GOT3 (cell line): ENCODE results near the gene ZFP36L2.

Experiments used
- DNase-seq: peaks from one replicate; lab custom pipeline; 2025; ENCODE audit warnings: mixed read lengths; lab: John Stamatoyannopoulos, UW

Gene ZFP36L2

GRCh38 chr2:43223521-43224001, 2.8 kb downstream of the ZFP36L2 start:
- no peak for DNase-seq

DNA sequence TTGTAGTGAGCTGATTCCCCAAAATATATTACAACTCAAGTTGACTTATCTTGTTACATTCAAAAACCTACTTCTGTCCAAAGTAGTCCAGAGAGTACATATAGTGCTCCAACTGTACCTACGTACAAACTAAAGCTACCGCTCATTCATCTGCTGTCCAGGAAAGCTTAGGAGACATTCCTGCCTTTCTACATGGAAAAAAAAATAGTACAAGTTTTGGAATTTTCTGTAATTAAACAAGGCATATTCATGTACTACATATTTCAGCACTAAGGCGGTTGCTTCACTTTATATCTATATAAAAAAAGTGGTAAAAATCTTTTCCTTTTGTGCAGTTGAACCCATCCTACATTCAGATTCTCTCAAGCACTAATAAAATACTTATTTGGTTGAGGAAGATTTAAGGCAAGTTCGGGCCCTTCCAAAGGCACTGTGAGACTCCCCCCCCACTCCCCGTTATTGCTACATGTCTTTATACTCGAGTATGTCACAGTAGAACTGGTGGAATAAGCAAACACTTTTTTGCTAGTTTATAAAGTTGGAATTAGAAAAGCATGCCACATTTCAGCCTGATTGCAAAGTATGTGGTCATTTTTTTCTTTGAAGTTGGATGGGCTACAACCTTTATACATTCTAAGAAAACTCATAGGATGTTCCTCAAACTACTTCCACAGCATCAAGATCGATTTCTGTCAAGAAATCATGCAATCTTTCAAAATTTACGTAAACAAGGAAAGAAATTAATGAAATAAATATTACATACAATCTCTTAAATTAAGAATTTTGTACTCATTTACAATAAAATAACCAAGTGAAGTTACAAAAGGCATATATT, 3.7 kb downstream of the ZFP36L2 start:
- no peak for DNase-seq

GRCh38 chr2:43221763-43222474, 4.5 kb downstream of the ZFP36L2 start:
- peak; percentile 46 for DNase-seq

DNA sequence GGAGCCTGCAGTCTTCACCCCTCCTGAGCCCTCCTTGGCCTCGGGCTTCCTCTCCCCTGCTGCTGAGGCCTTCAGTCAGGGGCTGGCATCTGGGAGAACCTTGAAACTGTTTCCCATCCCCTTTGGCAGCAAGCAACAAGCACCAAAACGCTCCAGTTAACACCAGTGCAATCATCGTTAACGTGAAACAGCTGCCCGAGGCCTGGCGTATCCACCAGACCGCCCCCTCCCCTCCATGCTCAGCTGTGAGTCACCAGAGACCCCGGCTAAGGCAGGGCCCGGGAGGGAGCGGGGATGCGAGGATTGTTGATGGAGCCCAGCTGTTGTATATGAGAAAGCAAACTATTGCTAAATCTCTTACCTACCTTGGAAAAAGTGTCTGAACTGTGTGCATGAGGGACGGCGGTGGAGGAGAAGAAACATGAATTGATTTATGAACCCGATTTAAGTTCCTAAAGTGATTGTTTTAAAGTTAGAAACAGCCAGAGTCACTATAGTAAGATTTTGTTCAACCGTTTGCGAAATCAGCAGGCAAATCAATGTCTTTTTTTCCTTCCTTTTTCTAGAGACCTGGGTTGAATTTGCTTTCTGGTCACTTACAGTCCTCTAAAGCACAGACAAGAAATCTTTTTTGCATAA, 5.2 kb downstream of the ZFP36L2 start:
- DNase-seq, result no peak

DNA sequence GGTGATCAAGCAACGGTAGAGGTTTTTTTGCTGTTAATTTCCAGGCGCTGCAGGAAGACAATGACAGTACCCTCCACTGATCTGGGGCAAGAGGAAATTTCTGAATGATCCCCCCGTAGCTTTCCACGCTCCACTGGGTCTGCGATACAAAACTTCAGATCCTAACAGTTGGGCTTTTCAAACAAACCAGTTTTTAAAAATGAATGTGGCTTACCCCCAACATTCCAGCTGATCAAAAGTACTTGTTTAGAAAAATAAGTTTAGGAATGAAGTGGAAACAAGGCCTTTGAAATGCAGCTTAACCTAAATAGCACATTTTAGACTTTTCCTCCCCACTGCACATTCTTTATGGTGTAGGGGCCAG, 5.7 kb downstream of the ZFP36L2 start:
- DNase-seq, result no peak

GRCh38 chr2:43220229-43220751, 6.1 kb downstream of the ZFP36L2 start:
- DNase-seq, result no peak

GRCh38 chr2:43219383-43220228, 6.8 kb downstream of the ZFP36L2 start:
- peak; percentile 39 for DNase-seq

DNA sequence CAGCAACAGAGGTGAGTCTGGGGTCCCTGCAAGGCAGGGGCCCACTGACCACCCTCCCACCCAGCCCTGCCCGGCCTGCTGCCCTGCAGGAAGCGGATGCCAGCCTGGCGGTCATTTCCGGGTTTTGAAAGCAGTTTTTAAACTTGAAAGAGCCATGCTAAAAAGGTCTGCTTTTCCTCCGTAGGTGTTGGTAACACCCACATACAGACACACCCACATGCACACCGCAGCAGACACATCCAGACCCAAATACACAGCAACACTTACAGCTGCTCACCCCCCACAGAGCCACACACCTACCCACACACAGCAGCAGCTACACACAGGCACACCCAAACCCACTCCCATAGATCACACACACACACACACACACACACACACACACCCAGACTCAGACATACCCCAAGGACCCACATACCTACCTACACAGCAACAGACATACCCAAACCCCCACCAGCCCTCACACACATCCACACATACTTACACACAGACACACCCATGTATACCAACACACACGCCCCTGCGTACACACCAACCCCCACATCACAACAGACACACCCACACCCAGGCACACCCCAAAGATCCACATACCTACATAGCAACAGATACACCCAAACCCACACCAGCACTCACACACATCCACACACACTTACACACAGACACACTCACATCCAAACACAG, 7.6 kb downstream of the ZFP36L2 start:
- no peak for DNase-seq

- DNase-seq, result no peak
Measured at GRCh38 chr2:43218155-43218701, 8.2 kb downstream of the ZFP36L2 start.

DNA sequence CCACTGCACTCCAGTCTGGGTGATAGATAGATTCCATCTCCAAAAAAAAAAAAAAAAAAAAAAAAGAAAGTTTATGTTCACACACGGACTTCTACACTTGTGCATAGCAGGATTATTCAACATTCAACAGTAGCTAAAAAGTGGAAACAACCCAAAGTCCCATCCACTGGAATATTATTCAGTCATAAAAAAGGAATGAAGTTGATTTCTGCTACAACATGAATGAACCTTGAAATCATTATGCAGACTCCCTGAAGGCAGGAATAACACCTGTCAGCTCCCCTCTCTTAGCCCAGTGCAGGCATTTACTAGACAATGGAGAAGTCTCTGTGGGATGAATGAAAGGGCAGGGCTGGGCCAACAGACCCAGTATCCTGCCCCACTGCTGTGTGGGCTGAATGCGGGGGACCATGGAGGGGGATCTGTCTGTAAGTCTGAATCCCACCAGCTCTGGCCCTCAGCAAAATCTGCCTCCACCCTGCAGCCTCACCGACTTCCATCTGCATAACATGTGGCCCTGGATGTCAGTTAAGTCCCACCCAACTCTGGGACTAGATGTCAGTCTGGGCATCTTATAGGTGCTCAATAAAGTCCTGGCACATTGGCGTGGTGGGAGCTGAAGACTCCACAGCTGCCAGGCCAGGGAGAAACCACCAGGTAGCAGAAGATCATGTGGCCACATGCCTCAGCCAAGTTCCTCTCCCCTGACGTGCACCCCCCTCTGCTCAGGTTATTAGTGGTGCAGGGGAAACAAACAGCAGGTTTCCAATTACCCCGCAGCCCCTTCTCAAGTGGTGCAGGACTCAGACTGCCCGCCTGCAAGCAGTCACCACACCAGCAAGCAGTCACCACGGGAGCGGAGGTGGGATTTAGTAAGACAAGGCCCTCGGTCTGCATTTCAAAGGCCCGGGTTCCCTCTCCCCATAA, 8.9 kb downstream of the ZFP36L2 start:
- DNase-seq, result no peak

GRCh38 chr2:43216629-43217028, 9.8 kb downstream of the ZFP36L2 start:
- DNase-seq, result no peak

DNA sequence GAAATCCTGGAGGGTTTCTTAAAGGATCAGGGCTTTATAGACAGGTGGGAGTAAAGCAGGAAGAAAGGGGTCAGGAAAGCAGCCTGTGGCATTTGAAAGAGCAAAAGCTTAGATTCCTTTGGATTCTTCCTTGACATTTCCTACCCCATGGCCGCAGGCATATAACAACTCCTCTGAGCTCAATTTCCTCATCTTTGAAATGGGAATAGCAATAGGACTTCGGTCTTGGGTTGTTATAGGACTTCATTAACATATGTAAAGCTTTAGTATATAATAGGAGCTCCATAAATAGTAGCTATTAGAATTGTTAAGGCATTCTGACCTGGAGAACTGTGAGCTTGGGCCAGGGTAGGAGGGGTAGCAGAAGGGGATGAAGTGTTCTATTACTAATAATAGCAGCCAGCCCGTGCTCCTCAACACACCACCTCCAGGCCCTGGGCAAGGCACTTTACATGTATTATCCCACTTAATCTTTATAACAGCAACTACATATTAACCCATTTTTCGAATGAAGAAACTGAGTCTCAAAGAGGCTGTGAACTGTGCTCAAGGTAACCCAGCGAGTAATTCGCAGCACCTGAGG, 10.6 kb downstream of the ZFP36L2 start:
- DNase-seq, result no peak

GRCh38 chr2:43214253-43214652, 12.2 kb downstream of the ZFP36L2 start:
- DNase-seq, result no peak

GRCh38 chr2:43212931-43213330, 13.5 kb downstream of the ZFP36L2 start:
- no peak for DNase-seq

GRCh38 chr2:43212216-43212835, 14.1 kb downstream of the ZFP36L2 start:
- DNase-seq, result no peak

DNA sequence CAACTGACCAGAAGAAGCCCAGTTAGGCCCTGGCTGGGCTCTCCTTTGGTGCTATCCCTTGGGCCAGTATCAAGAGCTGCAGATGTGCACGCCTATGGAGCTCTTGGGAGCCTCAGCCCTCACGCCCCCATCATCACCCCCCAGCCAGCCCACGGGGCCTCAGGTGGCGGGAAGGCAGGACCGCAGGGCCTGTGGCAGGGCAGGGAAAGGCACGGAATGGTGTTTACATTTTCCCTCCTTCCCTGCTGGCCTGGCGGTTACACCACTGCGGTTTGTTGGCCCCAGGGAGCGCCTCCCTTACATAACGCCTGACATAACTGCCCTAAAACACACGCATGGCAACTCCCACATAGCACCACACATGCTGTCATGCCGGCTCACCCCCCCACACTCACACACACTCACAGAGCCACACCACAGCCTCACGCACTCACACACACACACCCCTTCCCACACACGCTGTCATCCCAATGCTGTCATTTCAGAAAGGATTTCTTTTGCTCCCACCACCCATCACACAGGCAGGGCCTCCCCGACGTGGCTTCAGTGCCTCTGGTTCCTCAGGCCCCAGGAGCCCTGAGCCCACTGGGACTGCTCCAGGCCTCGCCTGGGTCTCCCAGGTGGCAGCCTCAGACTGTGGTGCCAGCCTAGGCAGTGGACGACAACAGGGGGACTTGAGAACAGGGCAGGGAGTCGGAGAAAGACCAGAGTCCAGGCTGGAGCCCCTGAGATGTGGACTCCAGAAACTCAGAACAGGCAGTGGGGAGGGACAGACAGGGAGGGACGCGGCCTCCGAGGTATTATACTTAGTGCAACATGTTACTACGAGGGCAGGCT, 15.7 kb downstream of the ZFP36L2 start:
- DNase-seq, result peak; percentile 22

- DNase-seq, result no peak
Measured at GRCh38 chr2:43210125-43210466, 16.3 kb downstream of the ZFP36L2 start.

DNA sequence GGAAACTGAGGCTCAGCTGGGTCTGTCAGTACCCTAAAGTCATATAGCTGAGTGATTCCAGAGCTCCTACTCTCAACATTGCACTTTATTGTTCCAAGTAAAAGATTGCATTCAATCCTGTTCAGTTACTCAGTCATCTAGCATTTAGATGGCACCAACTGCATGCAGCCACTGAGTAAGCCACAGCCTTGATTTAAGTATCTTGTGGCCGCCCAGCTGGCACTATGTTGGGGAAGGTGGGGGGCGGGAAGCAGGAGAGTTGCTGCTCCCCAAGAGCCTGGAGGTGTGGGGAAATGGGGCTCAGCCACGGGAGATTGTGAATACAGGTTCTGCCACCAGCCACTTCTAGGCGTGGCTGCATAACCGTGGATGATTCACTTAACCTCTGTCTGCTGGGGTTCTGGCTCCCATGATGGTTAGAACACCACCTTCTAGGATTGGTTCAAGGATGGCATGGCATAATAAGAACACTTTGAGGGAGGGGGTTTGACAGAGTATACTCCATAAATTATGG, 17.1 kb downstream of the ZFP36L2 start:
- DNase-seq, result no peak
